Measurements from ENCODE around the gene SYNGR3.

SYNGR3 gene

DNA sequence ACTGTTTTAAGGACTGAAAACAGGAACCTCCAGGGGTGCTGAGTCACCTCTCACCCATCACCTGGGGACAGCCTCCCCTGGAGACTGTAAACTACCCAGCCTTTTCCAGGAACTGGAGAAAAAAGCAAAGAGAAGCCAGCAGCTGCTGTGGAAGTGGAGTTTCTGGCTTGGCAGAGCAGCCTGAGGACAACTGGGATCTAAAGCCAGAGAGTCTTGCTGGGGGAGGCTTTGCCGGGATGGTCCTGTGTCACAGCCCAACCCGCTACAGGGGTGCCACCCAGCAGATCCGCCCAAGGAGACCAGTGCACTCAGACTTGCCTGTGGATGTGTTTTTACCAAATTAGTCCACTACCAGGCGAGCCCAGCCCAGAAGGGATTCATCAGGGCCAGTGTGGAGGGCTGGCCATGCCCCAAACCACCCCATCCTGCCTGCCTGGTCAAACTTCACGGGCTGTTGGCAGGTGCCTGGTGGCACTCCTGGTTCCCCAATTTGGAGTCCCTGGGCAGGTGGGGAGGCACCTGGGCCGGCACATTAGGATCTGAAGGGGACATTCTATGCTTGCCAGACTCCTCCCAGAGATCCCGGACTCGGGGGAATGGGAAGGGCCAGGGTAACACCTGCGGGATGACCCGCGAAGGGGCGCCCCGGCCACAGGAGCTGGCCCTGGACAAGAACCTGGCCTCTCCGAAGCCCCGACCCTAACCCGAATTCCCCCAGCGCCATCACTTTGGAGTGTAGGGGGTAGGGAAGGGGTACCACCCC, 47.5 kb upstream of the SYNGR3 start:
- TF ChIP-seq ZBTB7A (IDR thresholded peaks at IDR 0.05; ENCODE audit: low read depth) (peak; percentile 26; the same call in 1 of the 2 replicates), RAD21 (IDR thresholded peaks at IDR 0.05; ENCODE audit: low read depth) (no peak)

- TF ChIP-seq TCF12 (IDR thresholded peaks at IDR 0.05; ENCODE audit: low read depth) (no peak), FOXM1 (IDR thresholded peaks at IDR 0.05; ENCODE audit: borderline replicate concordance, low read depth) (no peak), TAF1 (IDR thresholded peaks at IDR 0.05; ENCODE audit: low read depth) (peak; percentile 83), NFIC (IDR thresholded peaks at IDR 0.05) (peak; percentile 36; the same call in 1 of the 2 replicates), REST (IDR thresholded peaks at IDR 0.05; ENCODE audit: low read depth) (no peak), EGR1 (IDR thresholded peaks at IDR 0.05) (peak; percentile 64), YY1 (IDR thresholded peaks at IDR 0.05; ENCODE audit: low read depth) (peak; percentile 76; the same call in 1 of the 2 replicates), ZBTB7A (IDR thresholded peaks at IDR 0.05; ENCODE audit: low read depth) (peak; percentile 80)
- TF ChIP-seq, protein P1, sequence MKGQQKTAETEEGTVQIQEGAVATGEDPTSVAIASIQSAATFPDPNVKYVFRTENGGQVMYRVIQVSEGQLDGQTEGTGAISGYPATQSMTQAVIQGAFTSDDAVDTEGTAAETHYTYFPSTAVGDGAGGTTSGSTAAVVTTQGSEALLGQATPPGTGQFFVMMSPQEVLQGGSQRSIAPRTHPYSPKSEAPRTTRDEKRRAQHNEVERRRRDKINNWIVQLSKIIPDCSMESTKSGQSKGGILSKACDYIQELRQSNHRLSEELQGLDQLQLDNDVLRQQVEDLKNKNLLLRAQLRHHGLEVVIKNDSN (IDR thresholded peaks at IDR 0.05): no peak
- TF ChIP-seq, protein P2, sequence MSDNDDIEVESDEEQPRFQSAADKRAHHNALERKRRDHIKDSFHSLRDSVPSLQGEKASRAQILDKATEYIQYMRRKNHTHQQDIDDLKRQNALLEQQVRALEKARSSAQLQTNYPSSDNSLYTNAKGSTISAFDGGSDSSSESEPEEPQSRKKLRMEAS (IDR thresholded peaks at IDR 0.05): peak; percentile 87
Measured at GRCh38 chr16:1942810-1943726, 46.7 kb upstream of the SYNGR3 start, which contains the start of gene MSRB1. TSS of gene MSRB1 (minus strand) at chr16:1943199. CDS start at chr16:1943156, 43 bp downstream.

DNA sequence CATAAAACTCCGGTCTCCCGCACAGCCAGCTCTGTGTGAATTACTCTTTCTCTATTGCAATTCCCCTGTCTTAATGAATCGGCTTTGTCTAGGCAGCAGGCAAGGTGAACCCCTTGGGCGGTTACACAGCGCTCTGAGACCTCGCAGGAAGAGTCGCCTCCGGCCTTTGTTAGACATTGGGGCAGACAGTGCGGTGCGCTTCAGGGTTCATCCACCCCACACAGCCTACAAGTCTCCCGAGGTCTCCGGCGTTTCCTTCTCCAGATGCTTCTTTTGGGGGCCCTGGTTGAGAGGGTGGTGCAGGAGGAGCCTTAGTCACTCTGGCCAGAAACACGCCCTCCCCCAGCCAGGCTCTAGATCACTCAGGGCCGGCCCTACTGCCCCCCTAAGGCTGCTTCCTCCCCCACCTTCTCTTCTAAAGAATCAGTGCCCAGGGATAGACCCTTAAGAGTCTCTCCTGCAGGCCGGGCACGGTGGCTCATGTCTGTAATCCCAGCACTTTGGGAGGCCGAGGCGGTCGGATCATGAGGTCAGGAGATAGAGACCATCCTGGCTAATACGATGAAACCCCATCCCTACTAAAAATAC, 45.1 kb upstream of the SYNGR3 start:
- no peak for TF ChIP-seq YY1 (IDR thresholded peaks at IDR 0.05; ENCODE audit: low read depth)
- TF ChIP-seq CEBPB (IDR thresholded peaks at IDR 0.05): no peak
- no peak for TF ChIP-seq NFIC (IDR thresholded peaks at IDR 0.05)
- TF ChIP-seq ZBTB7A (IDR thresholded peaks at IDR 0.05; ENCODE audit: low read depth): no peak
- no peak for TF ChIP-seq TAF1 (IDR thresholded peaks at IDR 0.05; ENCODE audit: low read depth)
- TF ChIP-seq FOXM1 (IDR thresholded peaks at IDR 0.05; ENCODE audit: borderline replicate concordance, low read depth): no peak
- TF ChIP-seq TCF12 (IDR thresholded peaks at IDR 0.05; ENCODE audit: low read depth): no peak
- TF ChIP-seq, protein P2 (IDR thresholded peaks at IDR 0.05): no peak
- TF ChIP-seq TEAD4 (IDR thresholded peaks at IDR 0.05): no peak
- TF ChIP-seq, protein P1 (IDR thresholded peaks at IDR 0.05): no peak
- TF ChIP-seq RAD21 (IDR thresholded peaks at IDR 0.05; ENCODE audit: low read depth): no peak
- TF ChIP-seq CREB1 (IDR thresholded peaks at IDR 0.05; ENCODE audit: low read depth): no peak
- no peak for TF ChIP-seq EP300 (IDR thresholded peaks at IDR 0.05; ENCODE audit: borderline replicate concordance)
- TF ChIP-seq EGR1 (IDR thresholded peaks at IDR 0.05): no peak

DNA sequence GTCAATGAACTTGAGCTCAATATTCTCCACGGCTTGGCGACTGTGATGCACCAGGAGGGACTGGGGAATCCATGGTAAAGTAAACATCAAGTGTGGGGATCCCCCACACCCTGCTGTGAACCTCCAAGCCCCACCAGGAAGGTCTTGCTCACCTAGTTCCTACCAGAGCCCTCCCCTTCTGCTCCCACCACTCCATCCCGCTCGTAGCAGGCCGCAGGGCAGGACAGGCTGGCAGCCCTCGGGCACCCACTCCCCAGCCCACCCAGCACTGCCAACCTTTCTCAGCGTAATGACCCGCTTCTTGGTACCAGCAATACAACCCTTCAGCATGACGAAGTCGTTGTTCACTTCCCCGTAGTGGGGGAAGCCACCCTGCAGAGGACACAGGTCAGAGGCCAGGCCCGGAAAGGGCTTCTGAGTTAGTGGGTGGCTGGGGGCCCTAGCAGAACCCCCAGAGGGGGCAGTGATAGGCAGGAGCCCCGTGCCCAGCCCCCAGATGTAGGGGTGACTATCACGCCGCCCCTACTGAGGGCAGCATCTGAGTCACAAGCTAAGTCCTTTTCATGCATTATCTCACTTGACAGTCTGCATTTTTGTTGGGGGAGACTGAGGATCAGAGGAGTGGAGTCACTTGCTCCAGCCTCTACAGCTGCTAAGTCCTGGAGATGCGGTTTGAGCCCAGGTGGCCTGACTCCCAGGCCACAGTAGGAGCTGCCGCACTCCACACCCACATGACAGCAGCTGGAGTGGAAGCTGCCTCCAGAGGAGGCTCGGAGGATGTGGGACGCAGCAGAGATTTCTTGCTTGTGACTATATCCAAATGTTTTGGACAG, 44.0 kb upstream of the SYNGR3 start:
- TF ChIP-seq CREB1 (IDR thresholded peaks at IDR 0.05; ENCODE audit: low read depth): no peak
- no peak for TF ChIP-seq TEAD4 (IDR thresholded peaks at IDR 0.05)
- TF ChIP-seq TCF12 (IDR thresholded peaks at IDR 0.05; ENCODE audit: low read depth): no peak
- no peak for TF ChIP-seq TAF1 (IDR thresholded peaks at IDR 0.05; ENCODE audit: low read depth)
- TF ChIP-seq FOXM1 (IDR thresholded peaks at IDR 0.05; ENCODE audit: borderline replicate concordance, low read depth): no peak
- no peak for TF ChIP-seq CEBPB (IDR thresholded peaks at IDR 0.05)
- TF ChIP-seq, protein P2 (IDR thresholded peaks at IDR 0.05): no peak
- no peak for TF ChIP-seq REST (IDR thresholded peaks at IDR 0.05; ENCODE audit: low read depth)
- no peak for TF ChIP-seq ZBTB7A (IDR thresholded peaks at IDR 0.05; ENCODE audit: low read depth)
- TF ChIP-seq EP300 (IDR thresholded peaks at IDR 0.05; ENCODE audit: borderline replicate concordance): no peak
- no peak for TF ChIP-seq NFIC (IDR thresholded peaks at IDR 0.05)
- TF ChIP-seq, protein P1 (IDR thresholded peaks at IDR 0.05): no peak
- no peak for TF ChIP-seq YY1 (IDR thresholded peaks at IDR 0.05; ENCODE audit: low read depth)
- no peak for TF ChIP-seq EGR1 (IDR thresholded peaks at IDR 0.05)
- no peak for TF ChIP-seq RAD21 (IDR thresholded peaks at IDR 0.05; ENCODE audit: low read depth)
